HG03575 (cell line): ENCODE data around the gene SLC25A27.

Experiments used
- ATAC-seq: cut with Tn5 transposase; IDR thresholded peaks from one replicate; pipeline ENCODE4 v1.9.1; 2021; ENCODE audit not compliant: unreplicated experiment, insufficient number of reproducible peaks, low FRiP score; ENCODE audit errors: extremely low read depth

The SLC25A27 gene

GRCh38 chr6:46690911-46691451, 38.2 kb downstream of the SLC25A27 start:
- no peak for ATAC-seq

GRCh38 chr6:46699970-46700369, 47.2 kb downstream of the SLC25A27 start:
- ATAC-seq = no peak

GRCh38 chr6:46704562-46704961, 51.8 kb downstream of the SLC25A27 start:
- ATAC-seq = no peak

GRCh38 chr6:46706464-46706863, 53.7 kb downstream of the SLC25A27 start:
- ATAC-seq = no peak

GRCh38 chr6:46711491-46711890, 58.7 kb downstream of the SLC25A27 start:
- ATAC-seq = no peak

DNA sequence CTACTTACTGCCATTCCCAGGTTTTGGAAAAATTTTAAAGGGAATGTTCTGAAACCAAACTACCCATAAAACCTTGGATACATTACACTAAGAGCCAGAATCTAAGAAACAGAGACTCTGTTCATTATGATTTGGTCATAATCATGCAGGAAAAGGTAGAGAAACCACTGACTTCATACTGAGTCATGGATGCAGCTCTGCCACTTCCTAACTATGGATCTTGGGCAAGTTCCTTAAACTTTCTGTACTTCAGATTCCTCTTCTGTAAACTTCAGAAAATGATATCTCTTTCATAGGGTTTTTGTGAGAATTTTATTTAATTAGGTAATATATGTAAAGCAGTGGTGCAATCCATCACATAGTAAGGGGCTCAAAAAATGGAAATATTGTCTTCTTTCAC, 62.4 kb downstream of the SLC25A27 start:
- ATAC-seq = no peak

DNA sequence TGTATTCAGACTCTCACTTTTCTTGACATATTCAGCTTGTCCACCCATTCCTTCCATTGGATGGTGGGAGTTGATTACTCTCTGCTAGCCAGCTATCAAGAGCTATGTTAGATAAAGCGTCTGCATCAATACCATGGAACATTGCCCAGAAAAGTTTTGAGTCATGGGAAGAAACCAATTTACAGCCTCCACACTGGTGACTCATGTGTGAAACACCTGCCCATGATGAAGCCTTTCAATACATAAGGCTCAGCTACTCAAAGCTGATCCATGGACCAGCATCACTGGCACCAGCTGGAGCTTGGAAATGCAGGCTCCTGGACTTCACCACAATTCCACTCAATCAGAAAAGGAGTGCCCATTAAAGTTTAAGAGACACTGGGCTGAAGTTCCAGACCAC, 66.3 kb downstream of the SLC25A27 start:
- no peak for ATAC-seq

GRCh38 chr6:46720401-46720800, 67.6 kb downstream of the SLC25A27 start:
- ATAC-seq = no peak
